Spleen (tissue), 11 donors: Measurements from ENCODE around the gene GBP5. TPM values are rescaled to one million over a fixed set of nuclear protein-coding genes. Genes with fewer than 3 reads are reported as not detected.

Experiments used
- DNase-seq: peaks from one replicate; pipeline ENCODE4 v3.0.0-alpha.2; 2020
- H3K27ac ChIP-seq, 8 donors: fragments of 200-600 bp; sonication (generic) in 7 of 8; 1 replicate in 4 of 8; 2 replicates in 4 of 8; pipeline versions ENCODE4 v1.5.0 to v1.8.0; 2016 to 2021; ENCODE audit warnings: inconsistent platforms in 4 of 8, mild to moderate bottlenecking in 4 of 8, moderate library complexity in 1 of 8
- H3K27me3 ChIP-seq, 7 donors: fragments of 200-600 bp; sonication (generic) in 6 of 7; replicated peaks in 1 of 7; 1 replicate in 4 of 7; 2 replicates in 3 of 7; pipeline versions ENCODE4 v1.5.0 to v1.8.0; 2016 to 2021; ENCODE audit warnings: inconsistent platforms in 3 of 7, mild to moderate bottlenecking in 1 of 7
- H3K36me3 ChIP-seq, 6 donors: fragments of 200-600 bp; sonication (generic) in 5 of 6; 1 replicate in 4 of 6; 2 replicates in 2 of 6; pipeline versions ENCODE4 v1.5.0 to v1.8.0; 2016 to 2021; ENCODE audit warnings: inconsistent platforms in 2 of 6
- H3K4me1 ChIP-seq, 6 donors: fragments of 200-600 bp; sonication (generic) in 5 of 6; 1 replicate in 3 of 6; 2 replicates in 3 of 6; pipeline versions ENCODE4 v1.5.0 to v1.8.0; 2016 to 2021; ENCODE audit warnings: inconsistent platforms in 3 of 6
- H3K4me3 ChIP-seq, 8 donors: fragments of 200-600 bp; sonication (generic) in 7 of 8; 1 replicate in 4 of 8; 2 replicates in 4 of 8; pipeline versions ENCODE4 v1.5.0 to v1.8.0; 2016 to 2021; ENCODE audit warnings: inconsistent platforms in 4 of 8, mild to moderate bottlenecking in 4 of 8, moderate library complexity in 2 of 8
- H3K9me3 ChIP-seq, 8 donors: fragments of 200-600 bp; sonication (generic) in 7 of 8; 1 replicate in 4 of 8; 2 replicates in 4 of 8; pipeline versions ENCODE4 v1.5.0 to v1.8.0; 2016 to 2021; ENCODE audit warnings: inconsistent platforms in 4 of 8
- CTCF ChIP-seq, 11 experiments: fragments of 200-600 bp in 7 of 11; fragments of 450-650 bp in 4 of 11; sonication (generic) in 4 of 11; IDR thresholded peaks in 8 of 11; conservative IDR thresholded peaks in 3 of 11; 1 replicate in 7 of 11; 2 replicates in 4 of 11; pipeline versions ENCODE4 v1.4.0 to v1.8.0; 2016 to 2021; ENCODE audit warnings: antibody characterized with exemption in 11 of 11, inconsistent platforms in 4 of 11, mild to moderate bottlenecking in 1 of 11
- POLR2A ChIP-seq, 3 donors: fragments of 450-650 bp; IDR thresholded peaks; one replicate each; pipeline ENCODE4 v1.5.1; 2017; ENCODE audit warnings: antibody characterized with exemption in 3 of 3, mild to moderate bottlenecking in 1 of 3
- POLR2AphosphoS5 ChIP-seq, 3 donors: sonication (generic); formaldehyde crosslinking; IDR thresholded peaks; one replicate each; pipeline ENCODE4 v1.5.1; 2017; ENCODE audit warnings: antibody characterized with exemption in 3 of 3
- WGBS, 5 donors: extraction: QIAGEN DNeasy Blood & Tissue Kit in 3 of 5; methylation state at CpG; one replicate each; pipeline versions ENCODE4 v1.1.5 to v1.1.7; 2013 to 2018; 5-methylcytosine and 5-hydroxymethylcytosine counted together
- intact Hi-C: fragments of 100-400 bp; cut with DNase I; formaldehyde crosslinking; loops from one replicate; pipeline ENCODE4 v1.15.0; 2023; ENCODE audit warnings: low total_unique reads
- polyA plus RNA-seq, 3 donors: library from polyadenylated mRNA; stranded (reverse); fragments of 200-250 nt; gene quantifications; one replicate each; pipeline ENCODE4 v1.2.1, GENCODE V29; 2013
- total RNA-seq, 7 donors: library from RNA; depleted of rRNA in 3 of 7; stranded (reverse); fragments of >200 nt in 3 of 7; fragmentation: NEBNext Ultra II Directional in 4 of 7; extraction: Animal tissue kit (Norgen Biotek cat#: 25700) in 4 of 7; gene quantifications; one replicate each; pipeline versions ENCODE4 v1.1.0 to v1.2.1, GENCODE V29; 2016 to 2021
- donor health status: healthy with polysubstance abuse.
- donor health status: DM: no; HTN: no; CAD: no; lungs with moderate emphysema.
- donor health status: DM: no; HTN: no; CAD: no.
- donor health status: Bipolar disorder and iron deficiency.
- donor health status: healthy.
- donor health status: DM: no; HTN: no; CAD: no.
- donor health status: DM: yes; HTN: yes; CAD: no.

GBP5 gene
- total and polyA plus RNA-seq, 10 donors: 11.3 to 94.5 (median 50.6) TPM

GRCh38 chr1:89280766-89281165, 8.1 kb upstream of the GBP5 start:
- WGBS, 5 donors: 38 to 63% (median 56%) methylated on average over 3 of the region's 3 CpGs
- H3K27me3 ChIP-seq: no peaks in the 10 kb centered on the region
- H3K9me3 ChIP-seq: no peaks in the 10 kb centered on the region
- intact Hi-C loops: no loop called here
- H3K4me3 ChIP-seq: no peak overlapping the region
- H3K27ac ChIP-seq: peak overlapping the region in 1 of 8 donors; percentile 11
- no peaks in the 10 kb centered on the region for H3K36me3 ChIP-seq
- no peak for DNase-seq
- TF ChIP-seq POLR2AphosphoS5 (IDR thresholded peaks at IDR 0.05): no peak
- no peak for TF ChIP-seq CTCF (IDR thresholded peaks at IDR 0.05 in 8 of 11, conservative IDR thresholded peaks at IDR 0.05 in 3 of 11)
- no peak for TF ChIP-seq POLR2A (IDR thresholded peaks at IDR 0.05)
- H3K4me1 ChIP-seq: peaks cover 0 to 54% (median 24%) of the 10 kb centered on the region in 6 donors

- H3K4me3 ChIP-seq: no peak overlapping the region
- intact Hi-C loops: no loop called here
- no peak for DNase-seq
- H3K27me3 ChIP-seq: no peaks in the 10 kb centered on the region
- 33 to 60% (median 41%) methylated on average over 6 of the region's 6 CpGs for WGBS, 5 donors
- TF ChIP-seq POLR2AphosphoS5 (IDR thresholded peaks at IDR 0.05) (no peak), POLR2A (IDR thresholded peaks at IDR 0.05) (no peak), CTCF (IDR thresholded peaks at IDR 0.05 in 8 of 11, conservative IDR thresholded peaks at IDR 0.05 in 3 of 11) (no peak)
- no peaks in the 10 kb centered on the region for H3K9me3 ChIP-seq
- no peaks in the 10 kb centered on the region for H3K36me3 ChIP-seq
- peak overlapping the region; percentile 45 to 85 (median 76) for H3K27ac ChIP-seq
- H3K4me1 ChIP-seq: peaks cover 0 to 63% (median 35%) of the 10 kb centered on the region in 6 donors
These were observed 6.4 kb upstream of the GBP5 start for GRCh38 chr1:89279011-89279466.

- H3K4me3 ChIP-seq: no peak overlapping the region
- intact Hi-C loops: no loop called here
- no peak for DNase-seq
- H3K27me3 ChIP-seq: no peaks in the 10 kb centered on the region
- H3K4me1 ChIP-seq: peaks cover 0 to 70% (median 41%) of the 10 kb centered on the region in 6 donors
- WGBS, 5 donors: 41 to 65% (median 60%) methylated on average over 3 of the region's 3 CpGs
- H3K9me3 ChIP-seq: peaks cover 0 to 10% (median 0%) of the 10 kb centered on the region in 8 donors
- no peaks in the 10 kb centered on the region for H3K36me3 ChIP-seq
- H3K27ac ChIP-seq: peak overlapping the region in 7 of 8 donors; percentile 24 to 85 (median 79)
- TF ChIP-seq CTCF (IDR thresholded peaks at IDR 0.05 in 8 of 11, conservative IDR thresholded peaks at IDR 0.05 in 3 of 11) (no peak), POLR2A (IDR thresholded peaks at IDR 0.05) (no peak), POLR2AphosphoS5 (IDR thresholded peaks at IDR 0.05) (no peak)
These were observed 5.1 kb upstream of the GBP5 start for GRCh38 chr1:89277725-89278124.

GRCh38 chr1:89276690-89277089, 4.0 kb upstream of the GBP5 start:
- Histone ChIP-seq H3K27ac (peak overlapping the region in 3 of 8 donors; percentile 80 to 85 (median 83)), H3K9me3 (peaks cover 0 to 11% (median 0%) of the 10 kb centered on the region in 8 donors), H3K4me3 (no peak overlapping the region), H3K27me3 (no peaks in the 10 kb centered on the region), H3K36me3 (no peaks in the 10 kb centered on the region), H3K4me1 (peaks cover 0 to 75% (median 44%) of the 10 kb centered on the region in 6 donors)
- DNase-seq: no peak
- 49 to 93% (median 67%) methylated on average over 3 of the region's 3 CpGs for WGBS, 5 donors
- no peak for TF ChIP-seq POLR2A (IDR thresholded peaks at IDR 0.05)
- peak in 3 of 11 experiments; percentile 21 to 34 (median 23) for TF ChIP-seq CTCF (IDR thresholded peaks at IDR 0.05 in 8 of 11, conservative IDR thresholded peaks at IDR 0.05 in 3 of 11)
- no peak for TF ChIP-seq POLR2AphosphoS5 (IDR thresholded peaks at IDR 0.05)
- intact Hi-C loops: no loop called here
